Esophagus (tissue), 2 donors: ENCODE data around the gene WBP1. TPM values are rescaled to one million over a fixed set of nuclear protein-coding genes. Genes with fewer than 3 reads are reported as not detected.
"Not testable (repeated sequence)": the region's sequence is repeated elsewhere in the genome, so short reads cannot be mapped to it uniquely, and the experiment has no call there.

Source experiments
- H3K27ac ChIP-seq, 2 donors: one replicate each; pipeline ENCODE4 v1.5.1; 2013; ENCODE audit warnings: low read depth in 2 of 2, mild to moderate bottlenecking in 2 of 2, inconsistent platforms in 1 of 2, low read length in 1 of 2, moderate library complexity in 1 of 2
- H3K27me3 ChIP-seq, 2 donors: one replicate each; pipeline ENCODE4 v1.6.1; 2013; ENCODE audit warnings: low read length in 2 of 2, control low read depth in 1 of 2, mild to moderate bottlenecking in 1 of 2; ENCODE audit not compliant: insufficient read depth in 2 of 2, control insufficient read depth in 1 of 2
- H3K36me3 ChIP-seq, 2 donors: one replicate each; pipeline ENCODE4 v1.6.1; 2013; ENCODE audit warnings: low read length in 1 of 2; ENCODE audit not compliant: control insufficient read depth in 2 of 2, insufficient read depth in 2 of 2
- H3K4me1 ChIP-seq, 2 donors: one replicate each; pipeline ENCODE4 v1.6.1; 2013; ENCODE audit warnings: low read length in 1 of 2; ENCODE audit not compliant: control insufficient read depth in 2 of 2, insufficient read depth in 2 of 2
- H3K4me3 ChIP-seq, 2 donors: one replicate each; pipeline ENCODE4 v1.5.1; 2013; ENCODE audit warnings: low read length in 2 of 2, mild to moderate bottlenecking in 2 of 2, low read depth in 1 of 2, moderate library complexity in 1 of 2
- H3K9me3 ChIP-seq, 2 donors: one replicate each; pipeline ENCODE4 v1.6.1; 2013; ENCODE audit warnings: mild to moderate bottlenecking in 2 of 2, low read depth in 1 of 2, low read length in 1 of 2, moderate library complexity in 1 of 2; ENCODE audit not compliant: control insufficient read depth in 2 of 2, insufficient read depth in 1 of 2
- WGBS, 2 donors: extraction: QIAGEN DNeasy Blood & Tissue Kit; methylation state at CpG; one replicate each; pipeline ENCODE4 v1.1.7; 2013; 5-methylcytosine and 5-hydroxymethylcytosine counted together
- polyA plus RNA-seq, 2 donors: library from polyadenylated mRNA; stranded (reverse); fragments of 200-250 nt; gene quantifications; one replicate each; pipeline ENCODE4 v1.2.3, GENCODE V29; 2013
- donor health status: healthy with polysubstance abuse.
- donor health status: Bipolar disorder and iron deficiency.

WBP1 gene
- polyA plus RNA-seq, 2 donors, result 41.3 to 50.1 TPM

GRCh38 chr2:74439803-74440377 lies 18.3 kb upstream of the WBP1 start:
- H3K27ac ChIP-seq, result peak overlapping the region; percentile 66 to 88
- no peaks in the 10 kb centered on the region for H3K9me3 ChIP-seq
- H3K4me3 ChIP-seq, result peak overlapping the region; percentile 55 to 63
- peaks cover 0 to 6% of the 10 kb centered on the region in 2 donors for H3K36me3 ChIP-seq
- H3K4me1 ChIP-seq, result peaks cover 12 to 13% of the 10 kb centered on the region in 2 donors
- WGBS, 2 donors, result 18 to 21% methylated on average over 13 to 14 of the region's 14 CpGs
- H3K27me3 ChIP-seq, result no peaks in the 10 kb centered on the region

- Histone ChIP-seq H3K27me3 (no peaks in the 10 kb centered on the region), H3K9me3 (no peaks in the 10 kb centered on the region), H3K36me3 (peaks cover 0 to 6% of the 10 kb centered on the region in 2 donors), H3K4me3 (peak overlapping the region; percentile 55 to 63), H3K27ac (peak overlapping the region; percentile 82 to 88), H3K4me1 (peaks cover 12 to 13% of the 10 kb centered on the region in 2 donors)
- whole genome bisulfite sequencing, 2 donors, result 11 to 13% methylated on average over 45 of the region's 45 CpGs
Measured at GRCh38 chr2:74440378-74441169, 17.7 kb upstream of the WBP1 start.

- peaks cover 0 to 5% of the 10 kb centered on the region in 2 donors for H3K36me3 ChIP-seq
- peak overlapping the region; percentile 55 to 63 for H3K4me3 ChIP-seq
- H3K27ac ChIP-seq, result peak overlapping the region; percentile 82 to 88
- WGBS, 2 donors, result 23 to 36% methylated on average over 32 to 33 of the region's 33 CpGs
- no peaks in the 10 kb centered on the region for H3K27me3 ChIP-seq
- peaks cover 12 to 13% of the 10 kb centered on the region in 2 donors for H3K4me1 ChIP-seq
- no peaks in the 10 kb centered on the region for H3K9me3 ChIP-seq
Measured at GRCh38 chr2:74441170-74441689, 17.0 kb upstream of the WBP1 start.

- Histone ChIP-seq H3K4me3 (peak within 1 kb of the TSS; percentile 55 to 63), H3K4me1 (peaks cover 12 to 13% of the 10 kb centered on the region in 2 donors), H3K27ac (peak within 1 kb of the TSS; percentile 82 to 88), H3K36me3 (peaks cover 0 to 2% of the 10 kb centered on the region in 2 donors), H3K27me3 (no peaks in the 10 kb centered on the region), H3K9me3 (no peaks in the 10 kb centered on the region)
- WGBS, 2 donors, result 12 to 19% methylated on average over 72 to 75 of the region's 75 CpGs
Measured at GRCh38 chr2:74441690-74442482, 16.4 kb upstream of the WBP1 start, which contains the start of gene RTKN. Gene RTKN (minus strand): TSS chr2:74441937. CDS start chr2:74441816, 121 bp downstream.

- not testable (repeated sequence) for H3K27me3 ChIP-seq, H3K9me3 ChIP-seq, H3K36me3 ChIP-seq
- Histone ChIP-seq H3K4me1 (peaks cover 12 to 13% of the 10 kb centered on the region in 2 donors), H3K27ac (peak overlapping the region; percentile 82 to 88), H3K4me3 (peak overlapping the region; percentile 55 to 63)
- WGBS, 2 donors, result 81 to 92% methylated on average over 16 of the region's 16 CpGs
Measured at GRCh38 chr2:74442483-74443297, 15.5 kb upstream of the WBP1 start.

GRCh38 chr2:74444498-74445318 lies 13.5 kb upstream of the WBP1 start:
- WGBS, 2 donors, result 34 to 37% methylated on average over 5 of the region's 5 CpGs
- Histone ChIP-seq H3K27me3 (no peaks in the 10 kb centered on the region), H3K4me3 (no peak overlapping the region), H3K9me3 (no peaks in the 10 kb centered on the region), H3K4me1 (peaks cover 9 to 10% of the 10 kb centered on the region in 2 donors), H3K27ac (no peak overlapping the region), H3K36me3 (no peaks in the 10 kb centered on the region)

- WGBS, 2 donors, result 78 to 91% methylated on average over 5 of the region's 5 CpGs
- no peaks in the 10 kb centered on the region for H3K27me3 ChIP-seq
- no peaks in the 10 kb centered on the region for H3K9me3 ChIP-seq
- no peak overlapping the region for H3K4me3 ChIP-seq
- no peaks in the 10 kb centered on the region for H3K36me3 ChIP-seq
- H3K4me1 ChIP-seq, result peaks cover 0 to under 1% of the 10 kb centered on the region in 2 donors
- H3K27ac ChIP-seq, result no peak overlapping the region
Measured at GRCh38 chr2:74447230-74447999, 10.8 kb upstream of the WBP1 start.

GRCh38 chr2:74448771-74449170 lies 9.5 kb upstream of the WBP1 start:
- no peaks in the 10 kb centered on the region for H3K27me3 ChIP-seq
- WGBS, 2 donors, result 44 to 63% methylated on average over 2 of the region's 2 CpGs
- no peaks in the 10 kb centered on the region for H3K36me3 ChIP-seq
- H3K27ac ChIP-seq, result no peak overlapping the region
- no peaks in the 10 kb centered on the region for H3K4me1 ChIP-seq
- no peaks in the 10 kb centered on the region for H3K9me3 ChIP-seq
- no peak overlapping the region for H3K4me3 ChIP-seq
